ENCODE measurements around the gene LRP2.

DNA sequence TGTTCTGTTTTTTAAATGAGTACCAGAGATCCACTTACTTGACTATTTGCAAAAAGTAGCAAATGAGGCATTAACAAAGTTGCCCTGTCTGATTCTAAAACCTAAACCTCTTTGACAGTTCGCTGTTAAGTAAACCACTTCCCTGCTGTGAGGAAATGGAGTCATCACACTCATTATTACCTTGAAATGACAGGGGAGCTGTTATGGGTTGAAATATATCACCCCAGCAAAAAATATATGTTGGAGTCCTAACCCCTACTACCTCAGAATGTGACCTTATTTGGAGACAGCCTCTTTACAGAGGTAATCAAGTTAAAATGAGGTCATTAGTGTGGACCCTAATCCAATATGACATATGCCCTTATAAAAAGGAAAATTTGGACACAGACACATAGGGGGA is 256.9 kb downstream of the LRP2 start:
- TF ChIP-seq, protein P1, sequence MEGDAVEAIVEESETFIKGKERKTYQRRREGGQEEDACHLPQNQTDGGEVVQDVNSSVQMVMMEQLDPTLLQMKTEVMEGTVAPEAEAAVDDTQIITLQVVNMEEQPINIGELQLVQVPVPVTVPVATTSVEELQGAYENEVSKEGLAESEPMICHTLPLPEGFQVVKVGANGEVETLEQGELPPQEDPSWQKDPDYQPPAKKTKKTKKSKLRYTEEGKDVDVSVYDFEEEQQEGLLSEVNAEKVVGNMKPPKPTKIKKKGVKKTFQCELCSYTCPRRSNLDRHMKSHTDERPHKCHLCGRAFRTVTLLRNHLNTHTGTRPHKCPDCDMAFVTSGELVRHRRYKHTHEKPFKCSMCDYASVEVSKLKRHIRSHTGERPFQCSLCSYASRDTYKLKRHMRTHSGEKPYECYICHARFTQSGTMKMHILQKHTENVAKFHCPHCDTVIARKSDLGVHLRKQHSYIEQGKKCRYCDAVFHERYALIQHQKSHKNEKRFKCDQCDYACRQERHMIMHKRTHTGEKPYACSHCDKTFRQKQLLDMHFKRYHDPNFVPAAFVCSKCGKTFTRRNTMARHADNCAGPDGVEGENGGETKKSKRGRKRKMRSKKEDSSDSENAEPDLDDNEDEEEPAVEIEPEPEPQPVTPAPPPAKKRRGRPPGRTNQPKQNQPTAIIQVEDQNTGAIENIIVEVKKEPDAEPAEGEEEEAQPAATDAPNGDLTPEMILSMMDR (IDR thresholded peaks at IDR 0.05): no peak
- TF ChIP-seq POLR2A (IDR thresholded peaks at IDR 0.05) (no peak), POLR2AphosphoS5 (IDR thresholded peaks at IDR 0.05) (no peak)

Measured in gastroesophageal sphincter (tissue), 3 donors.